ENCODE measurements around the gene IL10.

GRCh38 chr1:206802401-206802800 is 30.1 kb upstream of the IL10 start:
- TF ChIP-seq CTCF (tag by site-specific recombination; IDR thresholded peaks at IDR 0.05), result no peak
- TF ChIP-seq ZNF704 (tag by site-specific recombination; IDR thresholded peaks at IDR 0.05), result no peak
- no peak for TF ChIP-seq ZBTB10 (tag by site-specific recombination; IDR thresholded peaks at IDR 0.05)
- no peak for TF ChIP-seq ZNF175 (tag by site-specific recombination; IDR thresholded peaks at IDR 0.05)
- TF ChIP-seq ZNF530 (tag by site-specific recombination; IDR thresholded peaks at IDR 0.05; ENCODE audit: low read depth), result no peak
- TF ChIP-seq ZNF610 (tag by site-specific recombination; IDR thresholded peaks at IDR 0.05; ENCODE audit: borderline replicate concordance), result no peak
- no peak for TF ChIP-seq ZNF350 (tag by site-specific recombination; IDR thresholded peaks at IDR 0.05)
- TF ChIP-seq REST (tag by site-specific recombination; IDR thresholded peaks at IDR 0.05), result no peak
- no peak for TF ChIP-seq ZNF529 (tag by site-specific recombination; IDR thresholded peaks at IDR 0.05; ENCODE audit: insufficient replicate concordance)
- no peak for TF ChIP-seq ZNF785 (tag by site-specific recombination; IDR thresholded peaks at IDR 0.05)
